Right renal cortex interstitium (tissue), 3 donors: ENCODE data around the gene ALDH1L2. TPM values are rescaled to one million over a fixed set of nuclear protein-coding genes. Genes with fewer than 3 reads are reported as not detected.
"Not testable (repeated sequence)": the region's sequence is repeated elsewhere in the genome, so short reads cannot be mapped to it uniquely, and the experiment has no call there.

Source experiments
- DNase-seq, 3 donors: peaks; one replicate each; pipeline ENCODE4 v3.0.0-alpha.2; 2013; ENCODE audit warnings: low read depth in 3 of 3, low spot score in 2 of 3
- polyA plus RNA-seq, 3 donors: library from polyadenylated mRNA; unstranded; fragments of 120-200 nt; gene quantifications; one replicate each; pipeline ENCODE4 v1.2.1, GENCODE V29; 2013; ENCODE audit not compliant: insufficient read length in 3 of 3

ALDH1L2 gene
- polyA plus RNA-seq, 3 donors, result 0.64 to 1.4 (median 1.2) TPM

DNA sequence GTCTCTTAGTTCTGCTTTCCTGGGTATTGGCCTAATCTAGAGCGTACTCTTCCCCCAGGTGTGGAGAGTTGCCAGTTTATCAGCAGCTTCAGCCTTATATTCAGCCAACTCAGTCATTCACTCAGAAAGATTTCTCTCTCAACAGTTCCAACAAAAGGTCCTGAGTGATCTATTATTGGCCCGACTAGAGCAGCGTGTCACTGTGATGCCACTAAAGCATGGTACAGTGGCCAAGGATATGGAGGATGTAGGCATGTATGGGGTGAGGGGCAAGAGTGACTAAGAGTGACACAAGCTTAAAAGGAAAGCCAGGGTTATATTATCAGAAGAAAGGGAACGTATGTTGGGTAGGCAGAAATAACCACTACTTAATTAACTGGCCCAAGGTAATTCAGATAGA, 93.3 kb downstream of the ALDH1L2 start:
- no peak for DNase-seq

DNA sequence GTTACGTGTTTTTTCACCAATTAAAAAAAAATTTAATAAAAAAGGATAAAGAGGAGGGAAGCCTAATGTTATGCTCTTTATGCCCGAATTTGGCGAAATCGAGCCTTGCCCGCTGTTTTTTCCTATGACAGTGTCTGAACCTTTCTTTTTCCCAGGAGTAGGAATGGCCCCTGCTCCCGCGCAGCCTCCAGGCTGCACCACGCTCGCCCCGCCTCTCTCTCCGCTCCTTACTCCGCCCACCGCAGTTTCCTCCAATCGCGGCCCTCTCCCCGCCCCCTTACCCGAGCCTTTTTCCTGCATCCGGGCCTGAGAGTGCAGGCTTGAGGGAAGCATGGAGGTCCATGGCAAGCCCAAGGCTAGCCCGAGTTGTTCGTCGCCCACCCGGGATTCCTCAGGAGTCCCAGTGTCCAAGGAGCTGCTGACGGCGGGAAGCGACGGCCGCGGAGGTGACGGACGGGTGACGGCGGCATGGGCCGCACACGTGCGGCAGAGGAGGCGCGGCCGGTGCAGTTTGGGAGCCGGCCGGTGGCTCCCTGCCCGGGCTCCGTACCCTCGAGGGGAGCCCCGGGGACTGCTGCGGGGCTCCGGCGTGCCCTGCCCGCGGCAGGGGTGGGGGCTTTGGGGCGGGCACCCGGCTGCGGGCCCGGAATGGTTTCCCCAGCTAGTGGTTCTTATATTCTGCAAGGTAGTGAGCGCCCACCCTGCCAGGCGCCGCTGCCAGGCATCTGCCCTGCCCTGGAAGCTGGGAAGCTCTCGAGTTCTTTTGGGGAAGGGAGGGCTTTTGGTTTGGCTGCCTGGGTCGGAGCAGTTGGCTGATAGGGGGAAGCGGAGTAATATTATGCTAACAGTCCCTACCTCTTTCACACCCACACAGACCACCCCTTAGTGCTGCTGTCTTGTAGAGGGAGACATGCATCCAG, 98.0 kb downstream of the ALDH1L2 start, which contains the start of gene NOPCHAP1:
Gene NOPCHAP1, plus strand, starts transcription at position 295 of the 920 bp plus-strand sequence. Its CDS starts 37 bp downstream, at position 332.
- DNase-seq, result peak; percentile 80 to 91 (median 81)

DNA sequence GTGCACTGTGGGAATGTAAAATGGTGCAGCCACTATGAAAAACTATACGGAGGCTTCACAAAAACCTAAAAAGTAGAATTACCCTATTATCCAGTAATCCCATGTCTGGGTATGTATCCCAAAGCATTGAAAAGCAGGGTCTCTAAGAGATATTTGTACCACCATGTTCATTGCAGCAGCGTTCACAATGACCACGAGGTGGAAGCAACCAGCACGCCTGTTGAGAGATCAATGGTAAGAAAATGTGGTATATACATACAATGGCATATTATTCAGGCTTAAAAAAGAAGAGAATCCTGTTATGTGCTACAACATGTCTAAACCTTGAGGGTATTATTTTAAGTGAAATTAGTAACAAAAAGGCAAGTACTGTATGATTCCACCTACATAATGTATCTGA, 99.1 kb downstream of the ALDH1L2 start:
- no peak for DNase-seq

DNA sequence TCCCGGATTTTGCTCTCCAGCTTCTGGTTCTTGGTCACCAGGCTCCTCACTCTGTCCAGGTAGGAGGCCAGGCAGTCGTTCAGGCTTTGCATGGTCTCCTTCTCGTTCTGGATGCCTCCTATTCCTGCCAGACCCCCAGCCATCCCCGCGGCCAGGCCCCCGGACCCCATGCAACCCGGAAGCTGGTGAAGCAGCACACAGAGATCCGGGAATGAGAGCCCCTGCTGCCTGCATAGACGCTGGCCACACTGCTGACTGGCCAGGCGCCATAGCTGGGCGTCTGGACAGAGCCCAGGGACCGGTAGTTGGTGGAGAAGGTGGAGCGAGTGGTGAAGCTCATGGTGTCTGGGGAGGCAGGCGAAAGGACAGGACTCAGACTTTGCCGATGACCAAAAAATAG, 106.6 kb downstream of the ALDH1L2 start:
- not testable (repeated sequence) for DNase-seq

DNA sequence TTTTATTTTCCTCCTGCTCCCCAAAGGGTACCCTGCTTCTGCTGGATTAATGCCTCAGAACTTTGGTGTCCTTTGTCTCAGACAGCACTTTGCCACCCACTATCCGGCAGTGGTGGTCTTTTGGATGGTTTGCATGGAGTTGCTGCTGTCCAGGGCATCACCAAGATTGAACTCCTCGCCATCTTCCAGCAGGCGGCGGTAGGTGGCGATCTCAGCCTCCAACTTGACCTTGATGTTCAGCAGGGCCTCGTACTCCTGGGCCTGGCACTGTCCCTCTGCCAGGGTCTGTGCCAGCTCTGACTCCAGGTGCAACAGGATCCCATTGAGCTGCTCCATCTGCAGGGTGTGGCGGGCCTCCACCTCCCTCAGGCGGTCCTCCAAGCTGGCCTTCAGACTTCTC, 107.6 kb downstream of the ALDH1L2 start:
- no peak for DNase-seq

DNA sequence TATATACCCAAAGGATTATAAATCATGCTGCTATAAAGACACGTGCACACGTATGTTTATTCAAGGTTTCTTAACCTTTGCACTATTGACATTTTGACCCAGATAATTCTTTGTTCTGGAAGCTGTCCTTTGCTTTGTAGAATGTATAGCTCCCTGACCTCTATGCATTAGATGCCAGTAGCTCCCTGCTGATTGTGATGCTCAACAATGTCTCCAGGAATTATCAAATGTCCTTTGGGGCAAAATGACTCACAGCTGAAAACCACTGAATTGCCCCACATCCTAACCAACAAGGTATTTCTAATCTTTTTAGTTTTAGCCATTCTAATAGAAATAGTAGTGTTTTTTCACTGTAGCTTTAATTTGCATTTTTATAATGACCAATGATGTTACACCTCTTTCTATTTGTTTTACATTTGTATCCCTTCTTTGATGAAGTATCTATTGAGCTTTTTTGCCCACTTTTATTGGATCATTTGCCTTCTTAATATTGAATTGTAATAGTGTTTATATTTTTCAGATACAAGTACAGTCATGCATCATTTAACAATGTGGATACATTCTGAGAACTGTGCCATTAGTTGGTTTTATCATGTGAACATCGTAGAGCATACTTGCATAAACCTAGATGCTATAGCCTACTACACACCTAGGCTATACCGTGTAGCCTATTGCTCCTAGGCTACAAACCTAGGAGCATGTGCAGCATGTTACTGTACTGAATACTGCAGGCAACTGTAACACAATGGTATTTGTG, 108.5 kb downstream of the ALDH1L2 start:
- no peak for DNase-seq

DNA sequence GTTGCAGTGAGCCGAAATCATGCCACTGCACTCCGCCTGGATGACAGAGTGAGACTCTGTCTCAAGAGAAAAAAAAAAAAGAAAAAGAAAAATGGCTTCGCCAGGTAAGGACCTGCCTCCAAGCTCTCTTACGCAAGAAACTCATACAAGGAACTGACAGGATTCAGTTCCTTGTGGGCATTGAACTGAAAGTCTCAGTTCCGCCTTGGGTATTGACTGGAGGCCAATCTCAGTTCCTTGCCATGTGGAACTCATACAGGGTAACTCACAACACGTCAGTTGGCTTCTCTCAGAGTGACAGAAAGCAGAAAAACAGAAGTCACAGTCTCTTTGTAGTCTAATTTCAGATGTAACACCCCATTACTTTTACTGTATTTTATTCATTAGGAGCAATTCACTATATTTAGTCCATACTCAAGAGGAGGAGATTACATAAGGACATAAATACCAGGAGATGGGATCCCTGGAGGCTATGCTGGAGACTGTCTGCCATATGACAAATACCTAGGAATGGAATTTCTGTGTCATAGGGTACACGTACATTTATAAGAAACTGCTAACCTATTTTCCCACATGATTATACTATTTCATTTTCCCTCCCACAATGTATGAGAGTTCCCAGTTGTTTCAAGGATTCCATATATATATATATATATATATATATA, 109.5 kb downstream of the ALDH1L2 start:
- no peak for DNase-seq

DNA sequence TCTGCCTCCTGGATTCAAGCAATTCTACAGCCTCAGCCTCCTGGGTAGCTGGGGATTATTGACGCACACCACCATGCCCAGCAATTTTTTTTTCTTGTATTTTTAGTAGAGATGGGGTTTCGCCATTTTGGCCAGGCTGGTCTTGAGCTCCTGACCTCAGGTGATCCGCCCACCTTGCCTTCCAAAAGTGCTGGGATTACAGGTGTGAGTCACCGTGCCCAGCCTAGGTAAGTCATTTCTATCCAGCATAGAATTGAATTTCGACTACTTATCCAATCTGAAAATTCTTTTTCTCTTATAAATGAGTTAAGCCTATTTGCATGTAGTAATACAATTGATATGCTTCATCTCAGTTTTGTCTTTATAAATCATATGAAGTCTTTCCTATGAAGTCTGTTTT, 111.0 kb downstream of the ALDH1L2 start:
- DNase-seq, result no peak

DNA sequence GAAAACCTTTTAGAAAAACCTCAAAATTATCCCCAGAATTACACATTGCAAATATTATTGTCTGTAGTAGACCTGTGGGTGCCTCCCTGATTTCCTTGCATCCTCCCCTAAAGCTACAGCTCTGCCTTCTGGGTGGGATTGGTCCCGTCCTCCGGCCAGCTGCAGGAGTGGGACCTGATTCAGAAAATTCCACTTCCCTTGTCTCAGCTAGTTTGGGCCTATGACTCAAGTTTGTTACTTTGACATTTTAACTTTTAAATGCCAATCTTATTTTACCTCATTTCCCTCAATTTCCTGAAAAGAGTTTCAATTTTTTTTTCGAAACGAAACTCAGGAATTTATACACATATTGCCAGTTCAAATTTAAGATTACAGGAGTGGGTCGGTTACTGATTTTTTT, 113.0 kb downstream of the ALDH1L2 start:
- DNase-seq, result no peak

Other genes with a start within 250 kb of the ALDH1L2 start
- 1 to 10 TPM; 4.3 to 5.7 (median 4.6) TPM for gene SLC41A2, start 126.2 kb downstream of the ALDH1L2 start, polyA plus RNA-seq
- 10 to 100 TPM; 11.0 to 15.0 (median 12.3) TPM for gene NOPCHAP1, start 98.1 kb downstream of the ALDH1L2 start, polyA plus RNA-seq
- gene WASHC4, start 23.3 kb upstream of the ALDH1L2 start, polyA plus RNA-seq, result 10 to 100 TPM; 49.3 to 58.6 (median 56.5) TPM
- gene APPL2, start 151.7 kb upstream of the ALDH1L2 start, polyA plus RNA-seq, result 10 to 100 TPM; 81.0 to 88.9 (median 81.7) TPM
- gene C12orf75, start 246.2 kb upstream of the ALDH1L2 start, polyA plus RNA-seq, result 10 to 100 TPM; 83.4 to 91.1 (median 88.2) TPM